ENCODE measurements around the gene COA3. TPM values are rescaled to one million over a fixed set of nuclear protein-coding genes. Genes with fewer than 3 reads are reported as not detected.

COA3 gene
- 46.9 and 52.5 TPM in 2 replicates for total RNA-seq

DNA sequence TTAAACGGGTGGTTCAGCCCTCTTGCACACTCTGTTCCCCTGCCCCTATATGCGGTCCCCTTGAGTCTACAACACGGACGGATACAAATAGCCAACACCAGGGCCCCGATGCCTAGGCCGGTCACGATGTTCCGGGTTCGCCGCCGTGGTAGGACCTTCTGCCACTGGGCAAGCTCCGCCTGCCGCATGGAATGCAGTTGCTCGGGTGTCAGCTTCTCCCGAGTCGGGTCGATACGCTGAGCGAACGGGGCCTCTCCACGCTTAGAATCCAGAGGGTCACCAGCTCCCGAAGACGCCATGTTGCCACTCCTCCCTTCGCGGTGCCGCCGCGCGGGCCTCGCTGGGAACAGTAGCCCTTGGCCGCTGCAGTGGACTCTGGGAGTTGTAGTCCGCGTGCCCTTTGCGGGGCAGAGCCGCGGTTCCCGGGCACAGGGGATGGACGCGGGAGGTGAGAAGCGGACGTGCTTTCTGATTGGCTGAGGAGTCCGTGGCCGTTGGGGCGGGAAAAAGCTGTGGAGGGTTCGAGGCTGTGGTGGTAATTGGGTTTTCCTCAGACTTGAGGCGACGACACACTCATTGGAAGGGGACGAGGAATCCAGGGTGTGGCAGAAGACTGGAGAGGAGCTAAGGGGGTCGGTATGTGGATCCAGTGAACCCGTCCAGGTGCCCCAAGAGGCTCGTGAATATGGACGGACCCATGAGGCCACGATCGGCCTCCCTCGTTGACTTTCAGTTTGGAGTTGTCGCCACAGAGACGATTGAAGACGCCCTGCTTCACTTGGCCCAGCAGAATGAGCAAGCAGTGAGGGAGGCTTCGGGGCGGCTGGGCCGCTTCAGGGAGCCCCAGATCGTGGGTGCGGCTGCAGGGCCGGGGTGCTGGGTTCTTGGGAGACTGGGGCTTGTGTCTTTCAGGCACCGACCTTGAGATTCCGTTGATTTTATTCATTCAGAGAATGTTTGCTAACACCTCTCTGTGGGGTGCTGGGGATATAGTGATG is at the start of gene COA3, which contains the start of gene CNTD1:
Gene COA3 (minus strand): TSS at position 322 of the 998 bp plus-strand sequence. CDS start 23 bp downstream, at position 299.
Gene CNTD1 (plus strand): TSS at position 479 of the 998 bp plus-strand sequence. CDS start 207 bp downstream, at position 686.

DNA sequence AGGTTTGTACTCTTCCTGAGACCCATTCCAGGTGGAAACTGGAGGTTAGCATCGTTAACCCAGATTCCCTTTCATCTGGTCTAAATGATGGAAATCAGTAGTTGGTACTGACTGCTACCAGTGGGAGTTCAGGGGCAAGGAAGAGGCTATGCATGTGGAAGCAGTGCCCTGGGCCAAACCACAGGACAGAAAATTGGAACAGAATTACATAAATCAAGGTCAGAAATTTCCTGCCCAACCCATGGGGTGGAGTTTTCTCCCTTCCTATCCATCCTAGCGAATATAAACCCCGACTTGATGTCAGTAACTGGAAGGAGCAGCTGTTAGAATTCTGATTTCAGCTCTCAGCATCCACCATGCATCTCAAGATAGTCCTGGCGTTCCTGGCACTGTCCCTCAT is 45.8 kb upstream of the COA3 start, which contains the start of gene AOC2:
Gene AOC2 (plus strand): TSS at position 310 of the 400 bp plus-strand sequence. CDS start 47 bp downstream, at position 357.

GRCh38 chr17:42832934-42833766 is 34.6 kb upstream of the COA3 start, which contains the start of gene PSME3:
PSME3 (plus strand) TSS chr17:42833397; CDS start chr17:42833632, 235 bp downstream.

DNA sequence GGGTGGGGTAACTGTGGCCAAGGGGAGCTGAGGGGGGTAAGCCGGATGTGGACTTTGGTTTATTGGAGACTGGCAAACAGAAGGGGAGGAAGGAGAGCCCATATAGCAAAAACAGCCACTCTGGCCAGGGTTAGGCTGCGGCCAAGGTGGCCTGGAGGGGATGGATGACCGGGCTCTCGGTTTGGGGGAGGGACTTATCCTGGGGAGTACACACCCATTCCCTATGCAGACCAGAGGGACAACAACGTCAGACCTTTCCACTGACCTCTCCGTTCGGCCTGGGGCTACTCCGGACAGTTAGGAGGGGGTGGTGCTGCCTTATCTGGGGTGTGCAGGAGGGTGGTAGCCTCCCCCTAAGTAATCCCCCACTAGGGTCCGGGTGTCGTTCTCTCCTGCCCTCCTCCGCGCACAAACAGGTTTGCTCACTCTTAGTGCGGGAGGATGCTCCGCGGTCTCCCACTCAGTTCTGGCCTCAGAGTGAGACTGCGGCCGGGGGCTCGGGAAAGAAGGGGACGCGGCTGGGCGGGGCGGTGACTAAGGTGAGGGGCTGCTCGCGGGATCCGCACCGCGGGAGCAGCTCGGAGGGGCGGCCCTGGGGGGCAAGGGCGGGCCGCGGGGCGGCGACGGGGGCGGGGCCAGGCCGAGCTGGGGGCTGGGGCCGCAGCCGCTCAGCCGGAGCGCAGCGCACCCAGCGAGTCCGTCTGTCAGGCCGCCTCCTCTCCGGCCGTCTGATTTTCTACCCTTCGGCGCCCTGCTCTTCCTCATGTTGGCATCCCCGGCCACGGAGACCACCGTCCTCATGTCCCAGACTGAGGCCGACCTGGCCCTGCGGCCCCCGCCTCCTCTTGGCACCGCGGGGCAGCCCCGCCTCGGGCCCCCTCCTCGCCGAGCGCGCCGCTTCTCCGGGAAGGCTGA is 18.3 kb downstream of the COA3 start, which contains the start of gene WNK4:
Gene WNK4 (plus strand): TSS at position 675 of the 915 bp plus-strand sequence. CDS start 89 bp downstream, at position 764.

DNA sequence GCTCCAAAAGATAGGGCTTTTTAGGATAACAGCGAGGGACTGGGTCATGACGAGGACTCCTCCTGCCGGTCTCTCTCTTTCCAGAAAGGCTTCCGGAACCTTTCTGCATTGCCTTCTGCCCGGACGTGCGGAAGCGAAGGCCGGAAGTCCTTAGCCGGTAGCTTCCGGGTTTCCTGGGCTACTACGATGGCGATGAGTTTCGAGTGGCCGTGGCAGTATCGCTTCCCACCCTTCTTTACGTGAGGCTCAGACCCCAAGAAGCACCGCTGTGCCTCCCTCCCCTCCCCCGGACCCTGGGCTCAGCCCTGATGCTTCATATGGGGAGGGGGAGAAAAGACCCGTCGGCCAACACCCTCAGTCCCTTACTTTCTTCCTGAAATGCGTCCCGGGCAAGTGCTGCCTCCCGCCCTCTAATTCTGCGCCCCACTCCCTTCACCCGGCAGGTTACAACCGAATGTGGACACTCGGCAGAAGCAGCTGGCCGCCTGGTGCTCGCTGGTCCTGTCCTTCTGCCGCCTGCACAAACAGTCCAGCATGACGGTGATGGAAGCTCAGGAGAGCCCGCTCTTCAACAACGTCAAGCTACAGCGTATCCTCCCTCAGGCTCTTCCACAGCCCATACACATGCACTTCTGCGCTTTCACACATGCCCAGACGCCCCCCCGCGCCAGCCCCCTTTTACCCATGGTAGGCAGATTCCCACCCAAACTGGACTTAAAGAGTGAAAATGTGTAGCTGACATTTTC is 25.0 kb downstream of the COA3 start, which contains the start of gene VPS25:
Gene VPS25 (plus strand): TSS at position 160 of the 746 bp plus-strand sequence. CDS start 27 bp downstream, at position 187.

GRCh38 chr17:42760652-42761581 is 37.6 kb downstream of the COA3 start, which contains the start of gene RAMP2:
RAMP2 (plus strand) TSS chr17:42761227; CDS start chr17:42761262, 35 bp downstream.

Small RNA genes within 50 kb of the gene (small RNA-seq; reads per million reads assigned to genes)
- not detected for gene HMGN2P15
- not detected for gene MIR6781

Other genes starting within 250 kb of the COA3 start
- 0.53 and 0.57 TPM in 2 replicates for gene HSD17B1, start 245.8 kb downstream of the COA3 start, total RNA-seq
- 25.1 and 31.0 TPM in 2 replicates for gene COASY, start 236.6 kb downstream of the COA3 start, total RNA-seq
- gene MLX, start 231.6 kb downstream of the COA3 start, total RNA-seq: 29.7 and 36.4 TPM in 2 replicates
- gene PSMC3IP, start 221.0 kb downstream of the COA3 start, total RNA-seq: 11.0 and 14.5 TPM in 2 replicates
- 37.2 and 42.7 TPM in 2 replicates for gene RETREG3, start 189.3 kb downstream of the COA3 start, total RNA-seq
- gene TUBG1, start 189.0 kb downstream of the COA3 start, total RNA-seq: 48.5 and 73.7 TPM in 2 replicates
- 8.4 and 9.3 TPM in 2 replicates for gene TUBG2, start 139.4 kb downstream of the COA3 start, total RNA-seq
- gene PLEKHH3, start 121.7 kb downstream of the COA3 start, total RNA-seq: 5.2 and 7.4 TPM in 2 replicates
- 1.1 and 1.9 TPM in 2 replicates for gene CCR10, start 116.9 kb downstream of the COA3 start, total RNA-seq
- gene CNTNAP1, start 116.2 kb downstream of the COA3 start, total RNA-seq: 29.8 and 35.5 TPM in 2 replicates
- gene EZH1, start 53.7 kb downstream of the COA3 start, total RNA-seq: 21.3 TPM in 2 replicates
- 1.5 and 2.4 TPM in 2 replicates for gene RAMP2, start 37.5 kb downstream of the COA3 start, total RNA-seq
- gene VPS25, start 25.3 kb downstream of the COA3 start, total RNA-seq: 36.4 and 45.0 TPM in 2 replicates
- gene WNK4, start 18.1 kb downstream of the COA3 start, total RNA-seq: 0.50 and 0.66 TPM in 2 replicates
- not detected in 2 replicates for gene CNTD1, start 157 bp upstream of the COA3 start, total RNA-seq
- gene BECN1, start 25.6 kb upstream of the COA3 start, total RNA-seq: 78.8 and 97.5 TPM in 2 replicates
- 172 and 175 TPM in 2 replicates for gene PSME3, start 34.7 kb upstream of the COA3 start, total RNA-seq
- gene AOC2, start 45.9 kb upstream of the COA3 start, total RNA-seq: 0.65 and 0.80 TPM in 2 replicates
- gene AOC3, start 52.5 kb upstream of the COA3 start, total RNA-seq: under 0.01 and 0.07 TPM in 2 replicates
- gene G6PC1, start 102.1 kb upstream of the COA3 start, total RNA-seq: not detected in 2 replicates
- 16.2 and 21.9 TPM in 2 replicates for gene AARSD1, start 165.8 kb upstream of the COA3 start, total RNA-seq
- gene PTGES3L, start 181.4 kb upstream of the COA3 start, total RNA-seq: 0.22 and 0.27 TPM in 2 replicates
- gene RUNDC1, start 181.9 kb upstream of the COA3 start, total RNA-seq: 11.4 and 11.9 TPM in 2 replicates
- 1,178 and 1,610 TPM in 2 replicates for gene RPL27, start 199.7 kb upstream of the COA3 start, total RNA-seq
- 8.5 and 11.6 TPM in 2 replicates for gene IFI35, start 208.1 kb upstream of the COA3 start, total RNA-seq
- gene VAT1, start 223.7 kb upstream of the COA3 start, total RNA-seq: 263 and 299 TPM in 2 replicates
- 0.14 and 0.27 TPM in 2 replicates for gene RND2, start 226.5 kb upstream of the COA3 start, total RNA-seq